Stimulated activated CD4-positive, alpha-beta T cell treated with anti-CD3 and anti-CD28 coated beads, Interleukin-12 subunit alpha, Interleukin-12 subunit beta, amount 100 ng/mL, for 4 hours (primary cell): ENCODE data around the gene AGRN.
"Not testable (repeated sequence)": the region's sequence is repeated elsewhere in the genome, so short reads cannot be mapped to it uniquely, and the experiment has no call there.

ENCODE experiments used
- DNase-seq: peaks from one replicate; pipeline ENCODE4 v3.0.0-alpha.2; 2020

AGRN gene

DNA sequence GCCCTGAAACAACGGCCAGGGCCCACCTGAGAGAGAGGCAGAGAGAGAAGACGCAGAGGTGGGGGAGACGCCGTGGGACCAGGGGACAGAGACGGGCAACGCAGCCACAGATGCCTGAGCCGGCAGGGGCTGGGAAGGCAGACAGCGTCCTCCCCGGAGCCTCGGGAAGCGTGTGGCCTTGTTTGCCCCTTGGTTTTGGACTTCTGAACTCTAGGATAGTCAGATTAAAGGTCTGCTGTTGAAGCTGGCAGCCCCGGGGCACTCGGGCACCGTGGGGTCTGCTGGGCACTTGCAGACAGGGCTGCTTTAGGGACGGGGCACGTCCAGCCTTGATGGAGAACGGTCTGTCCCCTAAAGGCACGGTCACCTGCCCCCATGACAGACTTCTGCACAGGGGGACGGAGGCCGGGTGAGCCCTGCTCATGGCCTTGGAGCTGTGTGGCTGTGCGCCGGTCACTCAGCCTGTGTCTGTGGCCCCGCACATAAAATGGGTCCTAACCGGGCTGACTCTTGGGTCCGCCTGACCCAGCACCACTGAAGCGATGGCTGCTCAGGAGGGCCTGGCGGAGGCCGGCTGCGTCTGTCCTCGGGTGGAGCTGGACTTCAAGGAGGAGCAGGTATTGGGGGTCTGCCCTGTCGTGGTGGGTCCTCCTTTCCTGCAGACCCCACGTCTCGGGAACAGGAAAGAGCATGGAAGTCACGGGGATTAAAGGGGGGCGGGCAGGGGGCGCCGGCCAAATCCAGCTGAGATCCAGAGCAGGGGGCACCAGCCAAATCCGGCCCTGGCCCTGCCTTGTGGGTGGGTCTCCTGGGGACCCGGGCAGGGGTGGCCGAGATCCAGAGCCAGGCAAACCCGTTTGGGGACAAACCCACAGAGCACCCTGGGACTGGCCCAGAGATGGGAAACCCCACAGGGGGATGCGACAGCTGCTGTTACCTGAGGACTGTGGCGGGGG, 63.8 kb downstream of the AGRN start:
- no peak for DNase-seq

DNA sequence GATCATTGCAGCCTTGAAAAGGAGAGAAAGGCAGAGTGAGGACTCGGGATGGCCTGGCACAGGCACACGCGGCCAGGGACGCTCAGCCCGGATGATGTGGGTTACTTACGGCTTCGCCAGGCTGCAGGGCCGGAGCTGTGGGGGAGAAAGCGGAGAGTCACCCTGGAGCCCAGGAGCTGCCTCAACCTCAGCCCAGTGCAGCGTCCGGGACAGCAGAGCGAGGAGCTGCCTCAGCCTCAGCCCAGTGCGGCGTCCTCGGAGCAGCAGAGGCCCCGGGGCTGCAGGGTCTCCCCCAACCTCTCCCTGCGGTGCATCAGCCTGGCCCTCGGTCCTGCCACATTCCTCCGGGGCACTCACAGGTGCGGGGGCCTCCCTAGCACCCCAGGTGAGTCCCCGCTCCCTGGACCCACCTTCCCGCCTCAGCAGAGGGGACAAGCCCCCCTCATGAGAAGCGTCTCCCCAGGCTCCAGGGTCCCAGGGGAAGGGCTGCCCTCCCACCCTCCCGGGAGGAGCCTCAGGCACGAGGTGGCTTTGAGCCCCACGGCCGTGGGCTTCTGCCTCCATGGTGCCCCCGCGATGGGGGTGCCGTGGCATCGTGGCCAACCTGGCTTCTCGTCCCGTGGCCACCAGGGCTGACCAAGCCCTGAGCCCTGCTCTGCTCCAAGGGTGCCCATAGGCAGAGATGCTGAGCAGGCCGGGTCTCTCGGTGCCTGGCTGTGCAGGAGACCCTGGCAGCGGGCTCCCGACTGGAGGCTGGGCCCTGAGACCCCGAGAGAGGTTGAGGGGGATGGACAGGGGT, 64.7 kb downstream of the AGRN start:
- DNase-seq: no peak

DNA sequence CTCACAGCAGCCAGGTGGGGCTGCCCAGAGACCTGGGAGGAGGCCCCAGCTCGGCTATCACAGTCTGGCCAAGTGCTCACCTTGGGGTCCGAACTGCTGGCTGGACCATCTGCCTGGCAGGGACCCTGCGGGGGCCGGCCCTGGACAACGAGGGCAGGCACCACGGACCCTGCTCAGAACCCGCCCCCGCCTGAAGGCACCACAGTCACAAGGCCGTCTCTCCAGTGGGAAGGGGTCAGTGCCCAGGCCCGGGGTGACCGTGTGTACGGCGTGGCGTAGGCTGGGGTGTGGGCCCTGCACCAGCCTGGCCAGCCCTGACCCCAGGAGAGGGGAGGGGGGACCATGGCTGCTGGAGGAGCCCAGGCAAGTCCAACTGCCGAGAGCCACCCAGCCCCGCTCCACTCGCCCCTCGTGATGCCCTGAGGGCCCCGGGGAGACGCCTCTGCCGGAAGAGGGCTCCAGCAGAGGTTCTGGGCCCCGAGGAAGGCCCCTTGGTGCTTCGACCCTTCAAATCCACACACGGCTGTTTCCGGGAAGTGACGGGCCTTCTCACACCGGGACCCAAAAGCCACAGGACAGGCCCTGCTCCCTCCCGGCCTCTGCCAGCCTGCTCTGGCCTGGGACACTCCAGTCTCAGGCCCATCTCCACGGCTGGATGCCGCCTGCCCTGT, 65.4 kb downstream of the AGRN start:
- DNase-seq: no peak

DNA sequence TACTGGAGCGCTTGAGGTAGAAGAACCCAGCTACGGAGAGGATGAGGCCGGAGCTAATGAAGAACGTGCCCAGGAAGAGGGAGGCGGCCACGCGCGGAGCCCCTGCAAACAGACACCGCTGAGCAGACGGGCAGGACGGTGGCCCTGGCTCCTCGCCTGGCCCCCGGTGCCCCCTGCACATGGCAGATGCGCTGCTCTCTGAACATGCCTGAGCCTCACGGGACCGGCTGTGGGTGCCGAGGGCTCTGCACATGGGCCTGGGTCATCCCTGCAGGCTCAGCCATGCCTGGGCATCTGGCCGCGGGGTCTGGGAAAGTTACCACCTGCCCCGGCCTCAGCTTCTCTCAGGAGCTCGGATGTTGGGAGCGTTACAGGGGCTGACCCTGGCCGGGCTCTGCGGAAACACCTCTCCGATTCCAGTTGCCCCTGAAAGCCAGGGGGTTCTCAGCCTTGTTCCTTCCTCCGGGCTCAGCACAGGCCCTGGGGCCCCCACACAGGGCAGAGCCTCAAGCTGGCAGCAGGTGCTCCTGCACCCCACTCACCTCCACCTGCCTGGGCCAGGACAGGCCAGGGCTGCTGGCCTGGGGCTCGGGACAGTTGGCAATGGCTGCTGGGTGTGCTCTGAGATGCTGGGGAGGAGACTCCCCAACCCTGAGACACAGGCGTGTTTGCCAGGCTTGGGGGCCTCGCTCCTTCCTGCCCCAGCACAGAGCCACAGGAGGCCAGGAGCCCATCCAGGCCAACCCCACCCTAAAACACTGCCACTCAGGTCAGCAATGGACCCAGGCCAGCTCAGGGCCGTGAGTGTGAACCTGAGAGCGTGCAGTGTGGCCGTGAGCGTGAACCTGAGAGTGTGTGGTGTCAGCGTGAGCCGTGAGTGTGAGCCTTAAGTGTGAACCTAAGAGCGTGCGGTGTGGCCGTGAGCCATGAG, 66.3 kb downstream of the AGRN start:
- DNase-seq: no peak

DNA sequence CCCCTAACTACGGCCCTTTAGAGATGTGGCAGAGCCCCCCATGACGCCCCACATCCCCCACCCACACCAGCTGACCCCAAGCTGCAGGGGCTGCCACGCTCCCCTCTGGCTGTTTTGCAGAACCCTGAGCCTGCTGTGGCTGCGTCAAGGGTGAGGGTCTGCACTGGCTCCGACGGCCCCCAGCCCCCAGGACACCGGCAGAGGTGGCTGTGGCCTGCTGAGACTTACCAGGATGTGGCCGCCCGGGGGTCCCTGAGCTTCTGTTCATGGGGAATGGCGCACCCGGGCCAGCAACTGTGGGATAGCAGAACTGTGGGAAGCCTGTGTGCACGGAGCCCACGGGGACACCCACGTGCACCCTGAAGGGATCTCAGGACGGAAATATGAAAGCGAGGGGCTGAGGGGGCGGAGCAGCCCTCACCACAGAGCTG, 67.0 kb downstream of the AGRN start:
- DNase-seq: no peak

DNA sequence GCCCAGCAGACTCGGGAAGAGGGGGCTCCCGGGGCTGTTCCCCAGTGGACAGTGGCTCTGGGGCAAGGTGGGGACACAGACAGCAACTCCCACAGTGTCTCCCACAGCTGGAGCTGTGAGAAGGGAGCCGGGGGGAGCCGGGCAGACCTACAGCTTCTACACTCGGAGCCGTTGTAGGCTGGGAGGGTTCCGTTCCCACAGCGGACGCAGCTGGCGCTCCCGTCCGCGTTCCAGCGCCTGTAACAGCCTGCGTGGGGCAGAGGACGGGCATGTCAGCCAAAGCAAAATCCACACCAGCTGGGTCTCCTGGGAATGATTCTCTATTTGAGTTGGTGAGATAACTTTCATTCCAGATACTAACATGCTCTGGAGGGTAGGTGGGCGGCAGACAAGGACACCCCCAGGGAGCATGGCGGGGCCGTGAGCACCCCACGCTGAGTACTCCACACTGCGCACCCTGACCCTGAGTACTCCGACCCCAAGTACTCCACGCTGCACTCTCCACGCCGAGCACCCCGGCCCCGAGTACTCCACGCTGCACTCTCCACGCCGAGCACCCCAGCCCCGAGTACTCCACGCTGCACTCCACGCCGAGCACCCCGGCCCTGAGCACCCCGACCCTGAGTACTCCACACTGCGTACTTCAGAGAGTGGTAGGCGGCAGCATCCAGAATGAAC, 67.6 kb downstream of the AGRN start:
- no peak for DNase-seq

DNA sequence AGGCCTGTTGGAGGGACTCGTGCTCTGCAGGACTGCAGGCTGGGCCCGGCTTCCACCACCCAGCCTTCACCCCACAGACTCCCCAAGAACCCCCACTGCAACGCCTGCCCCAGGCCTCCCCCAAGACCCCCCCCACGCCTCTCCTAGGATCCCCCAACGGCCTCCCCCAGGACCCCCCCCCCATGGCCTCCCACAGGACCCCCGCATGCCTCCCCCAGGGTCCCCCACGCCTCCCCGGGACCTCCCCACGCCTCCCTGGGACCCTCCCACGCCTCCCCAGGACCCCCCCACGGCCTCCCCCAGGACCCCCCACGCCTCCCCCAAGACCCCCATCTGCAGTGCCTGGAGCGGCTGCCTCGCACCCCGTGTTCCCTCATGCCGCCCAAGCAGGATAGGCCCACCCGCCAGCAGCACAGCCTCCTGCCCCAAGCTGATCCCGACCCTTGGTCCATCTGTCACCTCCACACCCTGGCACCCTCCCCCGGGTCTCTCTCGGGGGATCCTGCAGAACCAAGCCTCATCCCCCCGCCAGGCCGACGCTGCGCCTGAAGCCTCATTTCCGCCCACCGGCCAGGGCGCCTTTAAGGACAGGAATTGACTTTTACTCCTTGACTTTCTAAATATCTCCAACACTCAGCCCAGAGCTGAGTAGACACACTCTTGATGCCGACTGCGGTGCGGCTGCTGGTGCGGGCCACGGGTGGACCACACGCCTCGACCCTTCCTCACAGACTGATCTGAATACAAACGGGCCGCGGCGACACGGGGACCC, 68.3 kb downstream of the AGRN start:
- no peak for DNase-seq

DNA sequence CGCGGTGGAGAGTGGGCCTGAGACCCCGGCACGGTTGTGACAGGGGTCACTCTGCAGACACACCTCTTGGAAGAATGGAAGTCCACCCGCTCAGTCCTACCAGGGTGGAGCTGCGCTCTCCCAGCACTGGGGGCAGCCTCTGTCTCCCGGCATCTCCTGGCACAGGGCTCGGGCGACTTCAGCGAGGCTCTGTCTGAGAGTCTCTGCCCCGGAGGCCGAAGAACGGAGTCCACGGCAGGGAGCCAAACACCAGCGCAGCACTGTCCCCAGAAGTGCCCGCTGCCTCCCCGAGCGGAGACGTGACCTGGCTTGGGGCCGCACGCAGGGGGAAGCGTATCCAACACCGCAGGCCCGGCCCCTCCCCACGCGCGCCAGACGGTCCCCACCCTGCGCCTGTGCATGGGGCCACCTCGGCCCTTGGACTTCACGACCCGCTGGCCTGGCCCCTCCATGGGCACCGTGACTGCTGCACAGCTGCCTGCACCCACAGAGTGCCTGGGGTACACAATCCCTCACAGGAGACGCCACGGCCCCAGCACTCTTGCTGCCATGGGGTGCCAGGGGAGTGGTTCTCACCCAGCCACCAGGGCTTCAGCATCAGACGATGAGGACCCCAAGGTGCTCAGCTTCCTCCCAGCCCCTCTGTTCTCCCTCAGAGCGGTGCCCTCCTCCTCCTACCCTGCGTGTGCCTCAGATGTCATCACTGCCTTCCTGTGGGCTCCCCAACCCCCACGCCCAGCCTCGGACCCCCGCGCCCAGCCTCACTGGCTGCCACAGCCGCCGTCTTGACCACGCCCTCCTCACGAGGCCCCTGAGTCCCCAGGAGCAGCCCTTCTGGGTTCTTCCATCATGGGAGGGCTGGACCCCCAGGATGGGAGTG, 69.1 kb downstream of the AGRN start:
- DNase-seq: no peak

DNA sequence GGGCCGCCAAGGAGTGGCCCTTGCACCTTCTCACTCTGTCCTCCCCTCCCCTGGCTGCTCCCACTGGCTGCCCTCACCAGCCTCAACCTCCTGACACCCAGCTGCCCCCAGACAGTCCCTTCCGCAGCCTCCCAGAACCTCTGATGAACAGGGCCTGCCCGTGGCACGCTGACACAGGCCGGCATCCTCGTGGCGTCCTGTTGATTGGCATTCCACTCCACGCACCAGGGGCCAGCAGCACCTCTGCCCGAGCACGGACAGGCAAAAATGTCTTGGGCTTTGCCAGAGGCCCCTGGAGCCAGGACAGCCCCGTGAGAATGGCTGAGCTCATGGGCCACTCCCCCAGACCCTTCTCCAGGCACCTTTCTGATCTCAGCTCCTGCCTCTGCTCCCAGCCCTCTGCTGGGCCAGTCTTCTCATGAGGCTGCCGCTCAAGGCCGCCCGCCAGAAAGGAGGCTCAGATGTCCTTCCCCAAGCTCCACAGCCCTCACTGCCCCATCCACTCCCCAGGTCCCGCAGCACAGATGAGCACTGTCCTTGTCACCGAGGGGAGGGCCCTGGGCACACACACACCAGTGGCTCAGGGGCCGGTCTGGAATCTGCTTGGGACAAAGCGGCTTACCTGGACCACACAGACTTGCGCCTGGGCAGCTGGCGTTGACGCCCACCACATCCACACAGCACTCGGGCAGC, 70.0 kb downstream of the AGRN start:
- no peak for DNase-seq

DNA sequence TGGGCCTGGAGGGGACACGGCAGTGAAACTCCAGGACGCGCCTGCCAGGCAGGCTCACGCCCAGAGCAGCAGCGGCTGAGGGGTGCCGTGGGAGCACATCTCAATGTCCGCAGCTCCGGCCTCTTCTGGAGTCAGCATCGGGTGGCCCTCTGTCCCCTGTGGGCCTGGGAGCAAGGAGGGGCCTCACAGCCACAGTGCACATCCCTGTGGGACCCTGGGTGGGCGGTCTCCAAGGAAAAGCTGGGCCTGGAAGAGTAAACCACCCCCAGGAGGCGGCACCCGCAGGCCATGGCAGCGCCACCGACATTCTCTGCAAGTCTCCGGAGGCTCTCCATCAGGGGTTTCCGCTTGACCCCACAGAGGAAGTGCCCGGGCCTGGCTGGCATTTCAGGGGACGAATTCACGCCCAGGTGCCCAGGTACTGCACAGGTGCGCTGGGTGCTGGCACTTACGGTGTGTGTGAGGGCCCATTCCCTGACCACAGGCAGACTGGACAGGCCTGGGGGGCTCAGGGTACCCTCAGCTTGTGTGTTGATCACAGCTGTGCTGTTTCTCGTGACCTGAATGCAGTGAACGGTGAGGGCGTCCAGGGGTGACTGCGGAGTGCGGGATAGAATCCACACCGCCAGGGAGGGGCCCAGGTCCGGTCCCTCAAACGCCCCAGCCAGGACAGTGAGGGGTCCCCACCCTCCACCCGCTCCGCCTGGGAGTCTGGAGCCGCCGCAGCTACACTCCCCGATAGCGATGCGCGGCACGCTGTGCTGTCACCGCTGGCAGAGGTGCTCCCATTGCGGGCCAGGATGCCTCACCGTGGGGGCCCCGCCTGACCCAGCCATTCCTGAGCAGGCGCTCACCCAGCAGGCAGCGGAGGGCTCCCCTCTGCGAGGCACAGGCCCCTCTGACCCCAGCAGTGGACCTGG, 70.8 kb downstream of the AGRN start:
- no peak for DNase-seq

DNA sequence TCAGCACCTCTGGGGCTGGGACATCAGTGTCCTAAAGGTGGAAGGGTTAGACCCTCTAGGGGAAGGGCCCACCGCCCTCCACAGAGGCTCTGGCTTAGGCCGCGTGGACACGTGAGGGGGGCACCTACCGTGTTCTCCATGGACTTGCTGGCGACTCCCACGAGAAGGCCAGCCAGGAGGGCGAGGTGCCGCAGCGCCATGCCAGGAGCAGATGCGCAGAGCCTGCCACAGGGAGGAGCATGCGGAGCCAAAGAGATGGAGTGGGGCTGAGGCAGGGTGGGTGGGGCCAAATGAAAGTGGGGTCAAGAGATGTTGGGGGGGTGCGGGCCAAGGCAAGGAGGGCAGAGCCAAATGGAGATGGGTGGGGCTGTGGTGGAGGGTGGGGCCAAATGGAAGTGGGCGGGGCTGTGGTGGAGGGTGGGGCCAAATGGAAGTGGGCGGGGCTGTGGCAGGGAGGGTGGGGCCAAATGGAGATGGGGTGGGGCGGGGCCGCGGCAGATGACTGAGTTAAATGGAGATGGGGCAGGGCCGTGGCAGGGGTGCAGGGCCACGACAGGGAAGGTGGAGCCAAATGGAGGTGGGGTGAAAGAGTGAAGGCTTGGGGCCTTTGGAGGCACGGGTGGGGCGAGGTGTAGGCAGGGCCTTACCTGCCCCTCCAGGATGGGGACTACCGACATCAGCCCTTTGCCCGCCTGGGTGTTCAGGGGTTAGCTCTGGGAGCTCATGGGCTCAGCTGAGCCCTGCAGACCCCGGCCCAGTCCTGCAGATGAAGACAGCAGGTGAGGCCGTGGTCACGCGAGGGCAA, 71.6 kb downstream of the AGRN start:
- DNase-seq: no peak

DNA sequence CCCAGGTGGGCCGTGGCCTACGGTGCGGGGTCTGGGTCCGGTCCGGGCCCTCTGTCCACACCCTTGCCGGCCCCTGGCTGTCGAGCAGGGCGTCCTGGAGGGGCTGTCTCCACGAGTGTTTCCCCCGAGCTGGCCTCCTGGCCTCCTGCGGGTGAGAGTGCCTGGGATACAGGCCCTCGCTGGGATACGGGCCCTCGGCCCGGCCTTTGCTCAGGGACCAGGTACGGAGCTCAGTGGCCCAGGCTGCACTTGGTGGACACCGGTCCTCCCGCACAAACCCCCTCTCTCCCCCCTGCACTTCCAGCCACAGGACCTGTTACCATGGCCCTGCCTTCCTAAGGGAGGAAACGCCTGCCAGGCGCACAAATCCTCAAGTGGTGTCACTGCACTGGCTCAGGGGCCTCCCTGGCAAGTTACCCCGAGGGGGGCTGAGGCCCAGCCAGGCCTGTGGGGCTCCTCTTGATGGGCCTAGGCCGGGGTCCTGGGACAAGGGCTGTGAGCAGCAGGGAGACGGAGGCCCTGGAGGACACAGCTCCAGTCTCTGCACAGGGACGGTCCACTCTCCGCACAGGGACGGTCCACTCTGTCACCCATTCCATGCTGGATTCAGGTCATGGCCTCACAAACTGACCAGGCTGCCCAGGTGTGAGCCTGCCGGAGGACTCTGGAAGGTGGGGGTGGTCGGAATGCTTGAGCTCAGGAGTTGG, 72.4 kb downstream of the AGRN start:
- DNase-seq: no peak

DNA sequence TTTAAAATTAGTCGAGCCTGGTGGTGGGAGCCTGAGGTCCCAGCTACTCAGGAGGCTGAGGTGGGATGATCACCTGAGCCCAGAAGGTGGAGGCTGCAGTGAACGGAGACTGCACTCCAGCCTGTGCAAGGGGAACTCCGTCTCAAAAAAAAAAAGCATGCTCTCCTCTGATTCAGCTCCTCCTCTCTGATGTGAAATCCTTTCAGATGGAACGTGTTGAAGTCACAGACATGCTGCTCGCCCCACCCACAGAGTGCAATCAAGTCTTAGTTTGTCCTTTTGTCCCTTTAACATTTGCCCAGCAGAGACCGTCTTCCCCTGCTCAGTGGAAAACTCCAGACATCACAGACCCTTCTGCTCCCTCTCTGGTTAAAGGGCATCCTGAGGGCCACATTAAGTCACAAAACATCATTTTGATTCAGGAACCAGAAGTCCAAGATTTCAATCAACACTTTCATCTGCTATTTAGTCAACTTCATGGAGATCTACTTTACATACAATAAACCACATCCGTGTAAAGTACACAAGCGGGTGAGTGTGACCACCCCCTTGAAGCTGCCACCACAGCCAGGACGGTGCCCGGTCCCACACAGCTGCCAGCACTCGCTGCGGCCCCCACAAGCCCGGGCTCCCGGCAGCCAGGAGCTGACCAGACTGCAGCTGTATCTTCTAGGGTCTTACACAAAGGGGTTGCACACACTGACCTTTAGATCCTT, 73.1 kb downstream of the AGRN start:
- no peak for DNase-seq

DNA sequence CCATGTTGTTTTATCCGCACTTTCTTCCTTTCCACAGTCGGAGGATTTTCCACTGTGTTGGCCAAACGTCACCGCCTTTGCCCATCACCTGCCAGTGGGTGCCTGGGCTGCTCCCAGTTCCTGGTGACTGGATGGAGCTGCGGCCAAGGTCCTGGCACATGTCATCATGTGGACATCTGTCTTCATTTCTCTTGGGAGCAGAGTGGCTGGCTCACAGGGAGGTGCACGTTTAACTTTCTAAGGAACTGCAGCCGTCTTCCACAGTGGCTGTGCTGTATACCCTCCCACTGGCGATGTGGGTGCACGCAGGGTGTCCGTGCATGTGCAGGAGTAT, 73.7 kb downstream of the AGRN start:
- no peak for DNase-seq

DNA sequence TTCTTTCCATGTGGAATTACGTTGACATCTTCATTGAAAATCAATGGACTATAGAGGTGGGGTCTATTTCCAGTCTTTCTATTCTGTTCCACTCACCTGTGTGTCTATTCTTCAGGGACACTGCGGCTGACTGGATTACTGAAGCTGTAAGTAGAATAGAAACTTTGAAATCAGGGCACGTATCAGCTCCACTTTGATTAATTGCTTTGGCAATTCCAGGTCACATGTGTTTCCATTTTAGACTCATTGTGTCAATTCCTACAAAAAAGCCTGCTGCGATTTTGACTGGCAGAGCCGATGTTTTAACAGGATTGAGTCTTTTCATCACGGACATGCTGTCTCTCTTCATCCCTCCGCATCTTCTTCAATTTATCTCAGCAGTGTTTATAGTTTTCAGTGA, 75.1 kb downstream of the AGRN start:
- no peak for DNase-seq

DNA sequence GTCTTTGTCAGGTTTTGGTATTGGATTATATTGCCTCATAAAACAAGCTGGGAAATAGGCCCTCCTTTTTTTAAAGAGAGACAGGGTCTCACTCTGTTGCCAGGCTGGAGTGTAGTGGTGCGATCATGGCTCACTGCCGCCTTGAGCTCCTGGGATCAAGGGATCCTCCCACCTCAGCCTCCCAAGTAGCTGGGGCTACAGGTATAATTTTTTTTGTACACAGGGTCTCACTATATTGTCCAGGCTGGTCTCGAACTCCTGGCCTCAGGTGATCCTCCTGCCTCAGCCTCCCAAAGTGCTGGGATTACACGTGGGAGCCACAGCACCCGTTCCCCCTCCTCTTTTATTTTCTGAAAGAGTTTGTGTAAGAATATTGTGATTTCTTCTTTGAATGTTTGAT, 76.2 kb downstream of the AGRN start:
- not testable (repeated sequence) for DNase-seq
